HUDEP-2 (cell line): Measurements from ENCODE around the gene CCSER1.

ENCODE experiments used
- DNase-seq, 76 experiments: peaks; one replicate each; lab custom pipeline; 2025; ENCODE audit not compliant: unreplicated experiment in 76 of 76; lab: John Stamatoyannopoulos, UW

Gene CCSER1

GRCh38 chr4:90189178-90189577 is 62.0 kb downstream of the CCSER1 start:
- DNase-seq = no peak

DNA sequence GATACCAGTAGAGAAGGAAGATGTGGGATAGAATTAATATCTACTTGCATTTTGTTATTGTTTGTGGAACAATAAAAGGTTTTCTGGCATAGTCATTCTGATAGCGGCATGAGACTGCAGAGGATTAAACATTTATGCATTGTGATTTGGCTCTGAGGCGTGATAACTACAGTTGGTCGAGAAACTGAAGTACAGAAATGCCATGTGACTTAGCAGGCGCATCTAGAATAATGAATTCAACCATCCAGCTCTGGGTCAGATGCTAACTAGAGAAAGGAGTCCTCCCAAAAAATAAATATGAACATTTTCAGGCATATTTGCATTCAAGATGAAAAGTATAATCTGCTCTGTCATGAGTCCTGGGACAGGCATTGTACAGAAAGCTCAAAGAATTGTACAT is 62.8 kb downstream of the CCSER1 start:
- no peak for DNase-seq

DNA sequence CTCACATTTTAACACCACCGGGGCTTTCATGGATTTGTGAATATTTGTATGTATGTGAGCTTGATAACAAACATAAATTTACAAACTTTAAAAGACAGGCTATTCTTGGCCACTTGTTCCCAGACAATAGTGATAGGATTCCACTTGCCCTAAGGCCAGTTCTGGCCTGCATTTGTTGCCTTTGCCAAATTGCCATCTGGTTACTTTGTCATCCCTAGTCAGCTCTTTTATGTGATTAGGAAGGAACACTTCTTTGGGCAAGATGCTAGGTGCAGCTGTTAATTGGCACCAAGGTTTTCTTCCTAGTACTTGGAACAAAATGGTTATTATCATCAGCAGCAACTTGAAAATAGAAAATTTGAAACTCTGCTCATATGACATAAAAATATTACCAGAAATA is 63.3 kb downstream of the CCSER1 start:
- DNase-seq = no peak

DNA sequence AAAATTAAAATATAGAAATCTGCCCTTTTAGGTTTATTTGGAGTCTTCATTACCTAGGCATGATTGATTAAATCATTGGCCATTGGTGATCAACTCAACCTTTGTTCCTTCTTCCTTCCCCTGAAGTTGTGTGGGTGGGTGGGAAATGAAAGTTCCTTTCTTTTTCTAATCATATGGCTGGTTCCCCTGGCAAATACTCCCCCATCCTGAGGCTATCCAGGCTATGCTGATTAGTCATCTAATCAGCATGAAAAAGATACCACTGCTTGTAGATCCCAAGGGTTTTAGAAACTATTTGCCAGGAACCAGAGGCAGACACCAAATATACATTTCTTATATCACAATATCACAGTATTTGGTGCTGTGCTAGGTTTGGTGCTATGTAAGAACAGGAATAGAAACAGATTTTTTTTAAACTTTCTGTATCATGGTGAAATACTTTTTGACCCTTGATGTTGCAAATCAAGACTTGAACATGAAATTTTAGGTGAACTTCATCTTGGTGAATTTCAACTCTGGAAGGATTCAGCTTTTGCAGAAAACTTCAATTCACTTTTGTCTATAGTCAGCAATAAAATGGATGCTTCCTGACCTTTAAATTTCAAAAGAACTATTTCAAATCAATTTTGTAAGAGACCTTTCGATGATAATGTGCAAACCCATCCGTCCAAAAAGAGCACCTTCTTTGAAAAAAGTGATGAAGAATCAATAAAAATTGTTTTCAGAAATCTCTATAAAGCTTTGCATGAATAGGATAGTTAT is 71.1 kb downstream of the CCSER1 start:
- DNase-seq = no peak

DNA sequence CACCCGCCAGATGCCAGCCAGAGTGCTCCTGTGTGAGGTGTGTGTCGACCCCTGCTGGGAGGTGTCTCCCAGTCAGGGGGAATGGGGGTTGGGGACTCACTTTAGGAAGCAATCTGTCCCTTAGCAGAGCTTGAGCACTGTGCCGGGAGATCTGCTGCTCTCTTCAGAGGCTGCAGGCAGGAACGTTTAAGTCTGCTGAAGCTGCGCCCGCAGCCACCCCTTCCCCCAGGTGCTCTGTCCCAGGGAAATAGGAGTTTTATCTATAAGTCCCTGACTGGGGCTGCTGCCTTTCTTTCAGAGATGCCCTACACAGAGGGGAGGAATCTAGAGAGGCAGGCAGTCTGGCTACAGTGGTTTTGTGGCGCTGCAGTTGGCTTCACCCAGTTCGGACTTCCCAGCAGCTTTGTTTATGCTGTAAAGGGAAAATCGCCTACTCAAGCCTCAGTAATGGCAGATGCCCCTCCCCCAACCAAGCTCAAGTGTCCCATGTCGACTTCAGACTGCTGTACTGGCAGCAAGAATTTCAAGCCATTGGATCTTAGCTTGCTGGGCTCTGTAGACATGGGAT is 80.8 kb downstream of the CCSER1 start:
- DNase-seq = no peak

DNA sequence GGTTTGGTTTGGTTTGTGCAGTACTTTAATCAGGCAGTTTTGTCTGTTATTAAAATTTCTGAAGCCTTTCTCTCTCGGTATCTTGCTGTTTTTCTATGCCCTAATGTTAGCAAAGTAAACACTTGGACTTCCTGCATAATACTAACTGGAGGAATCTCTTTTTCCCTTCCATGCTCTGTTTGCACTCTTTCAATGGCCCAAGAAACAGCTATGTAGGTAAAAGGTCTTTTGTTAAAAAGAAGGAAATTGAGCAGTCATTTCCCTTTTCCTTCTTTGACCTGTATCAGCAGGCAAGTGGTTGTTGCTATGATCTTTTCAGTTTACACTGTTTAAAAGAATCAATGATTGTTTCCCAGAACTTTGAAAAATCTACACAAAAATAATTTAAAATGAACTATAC is 82.7 kb downstream of the CCSER1 start:
- DNase-seq = no peak

DNA sequence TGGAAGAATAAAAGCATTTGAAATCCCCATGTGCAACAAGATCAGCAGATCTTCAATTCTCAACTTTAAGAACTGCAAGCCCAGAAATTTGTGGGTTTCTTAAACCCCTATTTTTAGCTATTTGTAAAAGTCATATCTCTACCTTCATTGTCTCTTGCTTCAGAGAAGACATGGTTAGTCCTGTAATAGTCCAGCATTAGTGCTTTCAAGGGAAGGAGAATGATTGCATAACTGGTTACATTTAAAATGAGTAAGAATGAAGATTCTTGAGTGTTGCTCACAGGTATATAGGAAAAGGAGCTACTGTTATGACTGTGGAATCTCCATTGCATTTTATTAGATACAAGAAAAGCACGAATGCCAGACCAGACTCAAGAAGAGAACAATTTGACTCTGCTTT is 84.0 kb downstream of the CCSER1 start:
- DNase-seq = no peak

DNA sequence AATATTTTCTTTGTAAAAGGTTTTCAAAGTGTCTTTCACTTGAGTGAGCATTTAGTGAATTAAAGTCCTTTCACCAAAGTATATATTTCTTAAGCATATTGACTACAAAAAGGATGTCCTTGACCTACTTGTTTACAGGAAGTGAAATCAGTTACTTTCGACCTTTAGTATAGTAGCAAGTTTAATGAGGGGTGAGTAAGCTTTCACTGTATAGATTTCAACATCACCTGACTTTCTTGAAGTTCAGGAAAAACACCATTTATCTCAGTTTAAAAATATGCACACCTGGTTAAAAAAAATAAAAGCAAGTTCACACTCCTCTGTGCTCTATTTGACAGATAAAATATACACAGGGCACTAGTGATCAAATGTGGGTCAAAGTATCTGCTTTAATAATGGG is 88.1 kb downstream of the CCSER1 start:
- DNase-seq = no peak

- DNase-seq = no peak
Measured at GRCh38 chr4:90219822-90220221, 92.6 kb downstream of the CCSER1 start.

DNA sequence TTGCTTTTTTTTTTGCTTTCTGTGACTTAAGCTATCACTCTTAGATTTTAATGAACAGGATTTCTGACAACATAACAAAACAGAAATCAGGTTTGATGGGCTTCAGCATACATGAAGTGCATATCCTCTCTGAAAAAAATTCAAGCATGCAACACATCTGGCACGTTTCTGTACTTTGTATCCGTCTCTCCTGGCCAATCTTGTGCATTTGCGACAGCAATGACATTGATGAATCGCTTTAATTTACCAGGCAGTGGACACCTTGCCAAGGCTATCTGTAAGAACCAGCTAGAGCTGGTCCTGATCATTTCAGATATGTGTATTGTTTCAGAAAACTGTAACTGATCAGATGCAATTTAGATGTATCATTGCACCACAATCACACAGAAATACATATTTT is 93.3 kb downstream of the CCSER1 start:
- DNase-seq = no peak

DNA sequence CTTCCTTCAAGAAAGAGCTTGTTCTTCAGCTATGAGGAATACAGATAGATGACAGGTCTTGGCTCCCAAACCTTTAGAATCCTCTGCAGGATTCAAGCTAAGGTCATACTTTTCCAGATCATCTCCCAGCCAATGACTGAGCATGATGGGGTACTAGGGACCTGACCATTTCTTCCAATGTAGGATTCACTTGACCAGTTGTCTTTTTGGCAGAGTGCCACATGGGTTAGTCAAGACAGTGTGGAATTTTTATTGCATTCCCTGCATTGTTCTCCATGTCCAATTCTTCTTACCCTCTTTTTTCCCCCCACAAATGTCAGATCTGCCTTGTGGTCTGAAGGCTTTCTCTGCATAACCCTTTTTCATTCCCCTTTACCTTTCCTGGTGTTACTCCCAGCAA is 99.5 kb downstream of the CCSER1 start:
- DNase-seq = no peak

- no peak for DNase-seq
Measured at GRCh38 chr4:90227177-90227576, 100.0 kb downstream of the CCSER1 start.

DNA sequence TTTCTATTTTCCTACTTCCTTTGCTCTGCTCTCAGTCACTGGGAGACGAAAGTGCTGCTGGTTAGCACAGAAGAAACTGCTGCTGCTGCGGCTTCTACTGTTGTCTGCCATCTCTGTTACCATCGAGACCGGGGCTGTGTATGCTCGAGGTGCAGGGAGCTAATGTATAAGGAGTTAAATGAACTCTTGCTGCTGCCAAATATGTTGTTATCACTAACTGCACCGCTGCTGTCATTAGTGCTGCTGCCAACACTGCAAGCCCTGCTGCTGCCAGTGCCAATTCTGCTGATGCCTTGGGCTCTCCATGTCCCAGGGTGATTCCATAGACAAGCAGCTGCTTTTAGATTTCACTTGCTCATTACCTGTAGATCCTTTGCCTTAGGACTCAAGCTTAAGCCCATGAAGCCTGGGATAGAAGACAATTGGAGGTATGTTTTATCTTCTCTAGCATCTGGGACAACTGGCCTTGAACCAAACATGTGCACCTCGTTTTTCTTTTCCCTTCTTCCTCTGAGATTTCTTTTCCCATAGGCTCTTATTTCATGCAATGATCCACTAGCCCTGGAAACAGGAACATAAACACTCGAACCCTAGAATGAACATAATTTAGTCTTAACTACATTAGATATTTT is 107.8 kb downstream of the CCSER1 start:
- no peak for DNase-seq

- no peak for DNase-seq
Measured at GRCh38 chr4:90237751-90238530, 110.7 kb downstream of the CCSER1 start.

DNA sequence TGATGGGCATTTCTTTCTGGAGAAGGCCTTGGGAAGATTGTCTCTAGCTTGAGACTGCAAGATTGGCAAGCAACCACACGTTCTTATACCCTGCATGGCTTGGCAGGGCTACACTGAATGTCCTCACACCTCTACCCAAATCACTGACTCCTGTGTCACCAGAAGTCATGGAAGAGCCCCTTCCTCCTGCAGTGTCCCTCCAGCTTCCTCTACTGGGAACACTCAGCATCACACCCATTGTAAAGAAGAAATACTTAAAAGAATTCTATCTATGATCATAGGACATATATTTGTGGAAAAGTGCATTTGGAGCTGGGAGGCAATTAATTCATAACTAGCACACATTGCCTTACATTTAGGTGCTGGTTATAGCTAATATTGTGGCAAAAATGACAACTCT is 113.1 kb downstream of the CCSER1 start:
- no peak for DNase-seq

- DNase-seq = no peak
Measured at GRCh38 chr4:90241008-90241407, 113.8 kb downstream of the CCSER1 start.

- DNase-seq = no peak
Measured at GRCh38 chr4:90245837-90246236, 118.6 kb downstream of the CCSER1 start.

- DNase-seq = no peak
Measured at GRCh38 chr4:90246816-90247215, 119.6 kb downstream of the CCSER1 start.

- no peak for DNase-seq
Measured at GRCh38 chr4:90254357-90254756, 127.2 kb downstream of the CCSER1 start.

GRCh38 chr4:90274175-90274574 is 147.0 kb downstream of the CCSER1 start:
- DNase-seq = no peak

DNA sequence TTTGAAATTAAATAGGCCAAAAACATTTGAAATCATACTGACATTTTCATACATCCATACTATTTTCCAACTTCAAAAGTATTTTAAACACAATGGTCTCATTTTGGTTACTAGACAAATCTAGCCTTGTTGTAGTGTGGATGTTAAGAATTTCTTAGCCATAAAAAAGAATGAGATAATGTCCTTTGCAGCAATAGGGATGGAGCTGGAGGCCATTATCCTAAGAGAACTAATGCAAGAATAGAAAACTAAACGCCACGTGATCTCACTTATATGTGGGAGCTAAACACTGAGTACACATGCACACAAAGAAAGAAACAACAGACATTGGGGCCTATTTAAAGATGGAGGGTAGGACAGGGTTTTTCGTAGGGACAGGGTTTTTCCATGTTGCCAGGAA is 153.8 kb downstream of the CCSER1 start:
- DNase-seq = no peak
